ENCODE results near the gene AGAP1. TPM values are rescaled to one million over a fixed set of nuclear protein-coding genes. Genes with fewer than 3 reads are reported as not detected.

The AGAP1 gene
- total and polyA plus RNA-seq, 2 donors from 2014 or later: 8.1 to 44.5 TPM

GRCh38 chr2:236085211-236085610 is 591.4 kb downstream of the AGAP1 start:
- Histone ChIP-seq H3K4me1 (ENCODE audit: control insufficient read depth in 2 of 3, insufficient read depth in 2 of 3, low read depth in 1 of 3, low read length in 3 of 3) (no peaks in the 10 kb centered on the region), H3K27me3 (ENCODE audit: control insufficient read depth, insufficient read depth, low read length) (no peaks in the 10 kb centered on the region), H3K9me3 (ENCODE audit: control insufficient read depth in 2 of 3, insufficient read depth in 1 of 3, low read length in 3 of 3) (no peaks in the 10 kb centered on the region), H3K9ac (ENCODE audit: low read length in 3 of 3) (no peak overlapping the region), H3K36me3 (ENCODE audit: control insufficient read depth in 2 of 3, insufficient read depth in 3 of 3, low read length in 3 of 3) (no peaks in the 10 kb centered on the region), H3K27ac (ENCODE audit: low read depth in 2 of 2, low read length in 2 of 2) (no peak overlapping the region), H3K4me3 (ENCODE audit: low read length in 3 of 3) (no peak overlapping the region)
- no peak for DNase-seq
- intact Hi-C loops (cut with DNase I): no loop called here
- no peak for TF ChIP-seq CTCF (IDR thresholded peaks at IDR 0.05; ENCODE audit: borderline replicate concordance, extremely low read depth, insufficient read depth)
- FAIRE-seq: no peak

- intact Hi-C loops (cut with DNase I): no loop called here
- H3K27ac ChIP-seq (ENCODE audit: low read depth in 2 of 2, low read length in 2 of 2): no peak overlapping the region
- no peaks in the 10 kb centered on the region for H3K36me3 ChIP-seq (ENCODE audit: control insufficient read depth in 2 of 3, insufficient read depth in 3 of 3, low read length in 3 of 3)
- no peak overlapping the region for H3K4me3 ChIP-seq (ENCODE audit: low read length in 3 of 3)
- H3K9me3 ChIP-seq (ENCODE audit: control insufficient read depth in 2 of 3, insufficient read depth in 1 of 3, low read length in 3 of 3): no peaks in the 10 kb centered on the region
- H3K27me3 ChIP-seq (ENCODE audit: control insufficient read depth, insufficient read depth, low read length): no peaks in the 10 kb centered on the region
- FAIRE-seq (no peak), DNase-seq (no peak)
- H3K4me1 ChIP-seq (ENCODE audit: control insufficient read depth in 2 of 3, insufficient read depth in 2 of 3, low read depth in 1 of 3, low read length in 3 of 3): no peaks in the 10 kb centered on the region
- no peak for TF ChIP-seq CTCF (IDR thresholded peaks at IDR 0.05; ENCODE audit: borderline replicate concordance, extremely low read depth, insufficient read depth)
- H3K9ac ChIP-seq (ENCODE audit: low read length in 3 of 3): no peak overlapping the region
Observed at GRCh38 chr2:236085647-236086046, 591.8 kb downstream of the AGAP1 start.

DNA sequence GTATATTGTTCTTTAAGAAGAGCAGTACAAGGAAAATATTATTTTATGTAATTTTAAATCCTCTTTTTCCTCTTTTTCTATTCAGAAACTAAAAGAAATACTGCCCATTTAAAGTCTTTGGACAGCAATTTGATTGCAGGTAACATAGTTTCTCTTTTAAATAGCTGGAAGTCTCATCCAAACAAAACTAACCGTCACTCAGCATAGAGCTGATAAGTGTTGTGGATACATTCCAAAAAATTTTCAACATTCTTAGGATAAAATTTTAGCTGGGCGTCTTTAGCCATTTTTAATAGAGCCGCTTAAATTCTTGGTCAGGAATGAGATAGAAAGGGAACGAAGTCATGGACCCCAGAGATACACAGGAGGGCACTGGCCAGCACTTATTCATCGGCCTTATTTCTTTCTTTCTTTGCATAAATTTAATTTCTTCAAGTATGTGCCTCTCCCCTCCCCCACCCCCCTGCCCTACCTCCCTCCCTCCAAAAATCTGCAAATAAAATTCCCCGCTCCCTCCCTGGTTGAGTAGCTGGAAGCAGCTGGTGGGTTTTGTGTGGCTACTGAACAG is 592.6 kb downstream of the AGAP1 start:
- Histone ChIP-seq H3K4me1 (ENCODE audit: control insufficient read depth in 2 of 3, insufficient read depth in 2 of 3, low read depth in 1 of 3, low read length in 3 of 3) (no peaks in the 10 kb centered on the region), H3K9ac (ENCODE audit: low read length in 3 of 3) (no peak overlapping the region), H3K27me3 (ENCODE audit: control insufficient read depth, insufficient read depth, low read length) (no peaks in the 10 kb centered on the region), H3K9me3 (ENCODE audit: control insufficient read depth in 2 of 3, insufficient read depth in 1 of 3, low read length in 3 of 3) (no peaks in the 10 kb centered on the region), H3K36me3 (ENCODE audit: control insufficient read depth in 2 of 3, insufficient read depth in 3 of 3, low read length in 3 of 3) (no peaks in the 10 kb centered on the region), H3K27ac (ENCODE audit: low read depth in 2 of 2, low read length in 2 of 2) (no peak overlapping the region), H3K4me3 (ENCODE audit: low read length in 3 of 3) (no peak overlapping the region)
- FAIRE-seq (no peak), DNase-seq (no peak)
- no peak for TF ChIP-seq CTCF (IDR thresholded peaks at IDR 0.05; ENCODE audit: borderline replicate concordance, extremely low read depth, insufficient read depth)
- intact Hi-C loops (cut with DNase I): no loop called here

DNA sequence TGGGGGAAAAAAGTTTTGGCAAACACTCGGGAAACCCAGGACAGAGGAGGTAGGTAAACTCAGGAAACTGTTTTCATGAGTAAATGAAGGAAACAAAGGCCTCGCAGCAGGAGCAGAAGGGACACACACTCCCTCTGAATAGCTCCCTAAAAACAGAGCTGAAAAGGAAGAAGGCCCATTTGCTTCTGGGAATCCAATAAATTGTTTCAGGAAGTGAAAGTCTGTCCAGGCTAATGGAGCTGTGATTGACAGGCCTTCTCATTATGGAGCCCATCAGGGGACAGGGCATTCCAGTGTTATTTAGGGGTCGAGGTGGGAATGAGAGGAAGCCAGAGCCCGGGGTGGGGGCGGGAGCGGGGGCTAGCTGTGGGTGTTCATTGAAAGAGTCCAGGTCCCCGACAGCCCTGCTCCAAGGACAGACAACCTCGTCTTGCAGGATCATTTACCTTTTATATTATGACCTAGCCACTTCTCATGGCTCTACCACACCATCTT is 593.2 kb downstream of the AGAP1 start:
- DNase-seq (no peak), FAIRE-seq (no peak)
- Histone ChIP-seq H3K9ac (ENCODE audit: low read length in 3 of 3) (no peak overlapping the region), H3K36me3 (ENCODE audit: control insufficient read depth in 2 of 3, insufficient read depth in 3 of 3, low read length in 3 of 3) (no peaks in the 10 kb centered on the region), H3K27ac (ENCODE audit: low read depth in 2 of 2, low read length in 2 of 2) (no peak overlapping the region), H3K4me3 (ENCODE audit: low read length in 3 of 3) (no peak overlapping the region), H3K27me3 (ENCODE audit: control insufficient read depth, insufficient read depth, low read length) (no peaks in the 10 kb centered on the region), H3K4me1 (ENCODE audit: control insufficient read depth in 2 of 3, insufficient read depth in 2 of 3, low read depth in 1 of 3, low read length in 3 of 3) (no peaks in the 10 kb centered on the region), H3K9me3 (ENCODE audit: control insufficient read depth in 2 of 3, insufficient read depth in 1 of 3, low read length in 3 of 3) (no peaks in the 10 kb centered on the region)
- intact Hi-C loops (cut with DNase I): no loop called here
- no peak for TF ChIP-seq CTCF (IDR thresholded peaks at IDR 0.05; ENCODE audit: borderline replicate concordance, extremely low read depth, insufficient read depth)

All from kidney (tissue), 14 donors.